Body of pancreas (tissue), 4 donors: ENCODE data around the gene NKX1-1. TPM values are rescaled to one million over a fixed set of nuclear protein-coding genes. Genes with fewer than 3 reads are reported as not detected.
A peak's percentile ranks its signal among the peaks of the same experiment; 100 is the strongest.

Source experiments
- ATAC-seq: fragments of 150-250 bp; one replicate; pipeline ENCODE4 v1.9.1; 2016
- DNase-seq, 4 donors: peaks; one replicate each; pipeline ENCODE4 v3.0.0-alpha.2; 2019
- H3K27ac ChIP-seq, 4 donors: fragments of 200-600 bp; sonication (generic); 1 replicate in 3 of 4; 2 replicates in 1 of 4; pipeline versions ENCODE4 v1.5.1 to v1.6.1; 2016 to 2019; ENCODE audit warnings: mild to moderate bottlenecking in 1 of 4, mixed read lengths in 1 of 4, moderate library complexity in 1 of 4
- H3K27me3 ChIP-seq, 2 donors: fragments of 200-600 bp; sonication (generic); one replicate each; pipeline ENCODE4 v1.6.0; 2016; ENCODE audit warnings: mild to moderate bottlenecking in 1 of 2
- H3K36me3 ChIP-seq, 2 donors: fragments of 200-600 bp; sonication (generic); replicated peaks in 1 of 2; 2 replicates each; pipeline ENCODE4 v1.5.1; 2016; ENCODE audit warnings: low read depth in 2 of 2; ENCODE audit not compliant: insufficient read depth in 1 of 2
- H3K4me1 ChIP-seq: fragments of 200-600 bp; sonication (generic); one replicate; pipeline ENCODE4 v1.6.0; 2016
- H3K4me3 ChIP-seq, 2 donors: fragments of 200-600 bp; sonication (generic); 1 replicate in 1 of 2; 2 replicates in 1 of 2; pipeline ENCODE4 v1.5.1; 2016 to 2019
- H3K9me3 ChIP-seq, 3 donors: fragments of 200-600 bp; sonication (generic); 1 replicate in 2 of 3; 2 replicates in 1 of 3; pipeline ENCODE4 v1.5.1; 2016
- POLR2A ChIP-seq, 3 donors: fragments of 450-650 bp; IDR thresholded peaks; one replicate each; pipeline ENCODE4 v1.6.1; 2016; ENCODE audit warnings: antibody characterized with exemption in 3 of 3, mild to moderate bottlenecking in 2 of 3
- WGBS, 2 donors: methylation state at CpG; one replicate each; pipeline ENCODE4 v1.1.5; 2017; 5-methylcytosine and 5-hydroxymethylcytosine counted together
- intact Hi-C: fragments of 100-400 bp; cut with DNase I; formaldehyde crosslinking; loops from one replicate; pipeline ENCODE4 v1.15.1; 2023
- total RNA-seq, 2 donors: library from RNA; depleted of rRNA; stranded (reverse); fragments of >200 nt; gene quantifications; one replicate each; pipeline ENCODE4 v1.1.0, GENCODE V29; 2016
- TF ChIP-seq, protein P1 (sequence below), 7 experiments: fragments of 450-650 bp in 4 of 7; fragments of 200-600 bp in 3 of 7; sonication (generic) in 3 of 7; IDR thresholded peaks; one replicate each; pipeline ENCODE4 v1.5.1; 2016 to 2019; ENCODE audit warnings: antibody characterized with exemption in 7 of 7

NKX1-1 gene
- total RNA-seq, 2 donors from 2014 or later = not detected

DNA sequence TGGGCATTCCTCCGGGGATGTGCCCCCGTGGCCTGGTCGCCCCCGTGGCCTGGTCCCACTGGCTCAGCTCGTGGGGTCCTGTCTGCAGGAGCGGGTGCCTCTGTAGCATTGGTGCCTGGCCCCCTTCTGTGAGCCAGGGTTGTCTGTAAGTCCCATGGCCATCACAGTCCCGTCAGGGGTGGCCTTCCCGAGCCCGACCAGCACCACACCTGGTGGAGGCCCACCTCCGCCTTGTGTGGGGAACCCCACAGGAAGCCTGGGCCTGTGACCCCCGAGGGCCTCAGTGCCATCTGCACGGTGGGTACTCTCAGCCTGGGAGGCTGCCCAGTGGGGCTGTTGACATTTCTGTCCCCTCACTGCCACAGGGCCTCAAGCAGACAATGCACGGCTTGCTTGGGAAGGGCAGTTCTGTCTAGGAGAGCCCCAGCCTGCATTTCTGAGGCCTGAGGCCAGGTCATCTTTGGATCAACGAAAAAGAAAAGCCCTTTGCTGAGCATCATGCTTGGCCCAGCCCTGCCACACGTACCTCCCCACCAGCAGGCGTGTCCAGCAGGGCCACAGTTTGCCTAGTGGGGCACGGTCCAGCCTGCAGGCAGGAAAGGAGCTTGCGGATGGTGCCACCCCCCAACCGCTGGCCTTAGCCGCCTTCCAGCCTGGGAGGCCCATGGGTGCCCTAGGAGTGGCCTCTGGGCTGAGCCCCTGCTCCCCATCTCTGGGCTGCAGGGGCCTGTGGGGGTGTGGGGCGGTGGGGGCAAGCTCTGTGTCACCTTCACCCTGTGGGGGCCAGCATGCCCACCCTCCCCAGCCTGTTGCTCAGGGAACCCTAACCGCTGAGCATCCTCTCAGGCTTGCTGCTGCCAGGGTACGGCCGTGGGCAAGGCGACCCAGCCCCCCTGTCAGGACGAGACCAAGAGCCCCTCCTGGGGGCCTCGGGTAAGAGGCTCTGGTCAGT lies 23.2 kb downstream of the NKX1-1 start:
- DNase-seq (peak in 3 of 4 donors; percentile 3 to 14 (median 7)), ATAC-seq (no peak)
- 93 to 99% methylated on average over 9 to 25 of the region's 27 CpGs for WGBS, 2 donors
- TF ChIP-seq, protein P1, sequence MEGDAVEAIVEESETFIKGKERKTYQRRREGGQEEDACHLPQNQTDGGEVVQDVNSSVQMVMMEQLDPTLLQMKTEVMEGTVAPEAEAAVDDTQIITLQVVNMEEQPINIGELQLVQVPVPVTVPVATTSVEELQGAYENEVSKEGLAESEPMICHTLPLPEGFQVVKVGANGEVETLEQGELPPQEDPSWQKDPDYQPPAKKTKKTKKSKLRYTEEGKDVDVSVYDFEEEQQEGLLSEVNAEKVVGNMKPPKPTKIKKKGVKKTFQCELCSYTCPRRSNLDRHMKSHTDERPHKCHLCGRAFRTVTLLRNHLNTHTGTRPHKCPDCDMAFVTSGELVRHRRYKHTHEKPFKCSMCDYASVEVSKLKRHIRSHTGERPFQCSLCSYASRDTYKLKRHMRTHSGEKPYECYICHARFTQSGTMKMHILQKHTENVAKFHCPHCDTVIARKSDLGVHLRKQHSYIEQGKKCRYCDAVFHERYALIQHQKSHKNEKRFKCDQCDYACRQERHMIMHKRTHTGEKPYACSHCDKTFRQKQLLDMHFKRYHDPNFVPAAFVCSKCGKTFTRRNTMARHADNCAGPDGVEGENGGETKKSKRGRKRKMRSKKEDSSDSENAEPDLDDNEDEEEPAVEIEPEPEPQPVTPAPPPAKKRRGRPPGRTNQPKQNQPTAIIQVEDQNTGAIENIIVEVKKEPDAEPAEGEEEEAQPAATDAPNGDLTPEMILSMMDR (IDR thresholded peaks at IDR 0.05) = no peak
- no peak for TF ChIP-seq POLR2A (IDR thresholded peaks at IDR 0.05)
- Histone ChIP-seq H3K27me3 (no peaks in the 10 kb centered on the region), H3K9me3 (no peaks in the 10 kb centered on the region), H3K36me3 (peaks cover 0 to 1% of the 10 kb centered on the region in 2 donors), H3K27ac (no peak overlapping the region), H3K4me3 (no peak overlapping the region), H3K4me1 (peaks cover 14% of the 10 kb centered on the region)
- intact Hi-C loops = no loop called here

DNA sequence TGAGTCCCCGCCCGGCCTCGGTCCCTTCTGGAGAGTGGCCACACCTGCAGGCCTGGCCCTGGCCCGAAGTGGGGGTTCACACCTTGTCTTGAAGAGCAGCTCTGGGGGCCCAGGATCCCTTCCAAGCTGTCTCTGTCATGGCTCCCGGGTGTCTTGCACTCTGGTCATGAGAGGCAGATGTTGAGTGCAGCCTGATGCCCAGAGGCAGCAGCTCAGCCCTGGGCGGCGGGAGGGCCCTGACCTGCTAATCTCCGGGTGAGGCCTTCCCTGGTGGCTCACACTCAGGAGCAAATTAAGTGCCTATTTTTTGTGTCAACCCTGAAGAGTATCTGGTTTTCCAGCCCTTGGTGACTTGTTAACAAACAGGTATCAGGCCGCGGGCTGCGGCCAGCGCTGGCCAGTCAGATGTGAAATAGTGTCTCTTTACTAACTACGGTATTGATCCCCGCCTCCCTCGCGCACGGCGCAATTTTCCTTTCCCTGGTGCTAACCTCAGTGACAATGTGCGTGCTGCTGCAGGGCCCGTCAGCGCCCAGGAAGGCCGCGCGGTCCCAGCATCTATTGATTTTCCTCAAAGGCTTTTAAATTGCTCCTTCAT lies 24.2 kb downstream of the NKX1-1 start:
- H3K27ac ChIP-seq = no peak overlapping the region
- peaks cover 14% of the 10 kb centered on the region for H3K4me1 ChIP-seq
- H3K36me3 ChIP-seq = peaks cover 0 to 1% of the 10 kb centered on the region in 2 donors
- intact Hi-C loops = no loop called here
- ATAC-seq = no peak
- H3K27me3 ChIP-seq = no peaks in the 10 kb centered on the region
- no peak overlapping the region for H3K4me3 ChIP-seq
- TF ChIP-seq, protein P1 (IDR thresholded peaks at IDR 0.05) = no peak
- TF ChIP-seq POLR2A (IDR thresholded peaks at IDR 0.05) = no peak
- no peaks in the 10 kb centered on the region for H3K9me3 ChIP-seq
- WGBS, 2 donors = 92 to 94% methylated on average over 16 to 24 of the region's 24 CpGs
- peak in 3 of 4 donors; percentile 2 to 6 (median 4) for DNase-seq

DNA sequence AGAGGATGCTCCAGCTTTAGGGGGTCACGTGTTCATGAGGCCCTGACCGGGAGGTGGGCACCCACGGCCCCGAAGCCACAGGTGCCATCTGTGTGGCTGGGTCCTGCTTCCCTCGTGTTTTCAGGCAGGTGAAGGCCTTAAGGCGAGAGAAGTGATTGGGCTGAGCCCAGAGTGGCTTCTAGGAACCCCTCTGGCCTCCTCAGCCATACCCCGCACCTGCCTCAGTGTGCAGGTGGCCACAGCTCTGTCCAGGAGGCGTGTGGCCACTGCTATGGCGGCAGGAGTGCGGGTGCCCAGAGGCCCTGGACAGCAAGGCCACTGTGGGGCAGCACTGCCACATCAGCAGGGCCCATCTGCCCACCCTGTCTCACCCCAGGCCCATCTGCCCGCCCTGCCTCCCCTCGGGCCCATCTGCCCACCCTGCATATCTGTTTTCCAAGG lies 25.0 kb downstream of the NKX1-1 start:
- DNase-seq = peak in 3 of 4 donors; percentile 2 to 7 (median 6)
- Histone ChIP-seq H3K36me3 (peaks cover 0 to 1% of the 10 kb centered on the region in 2 donors), H3K4me1 (peaks cover 14% of the 10 kb centered on the region), H3K27me3 (no peaks in the 10 kb centered on the region), H3K27ac (no peak overlapping the region), H3K9me3 (no peaks in the 10 kb centered on the region), H3K4me3 (no peak overlapping the region)
- intact Hi-C loops = no loop called here
- ATAC-seq = no peak
- WGBS, 2 donors = 79 to 95% methylated on average over 2 to 12 of the region's 12 CpGs
- TF ChIP-seq, protein P1 (IDR thresholded peaks at IDR 0.05) = no peak
- no peak for TF ChIP-seq POLR2A (IDR thresholded peaks at IDR 0.05)

DNA sequence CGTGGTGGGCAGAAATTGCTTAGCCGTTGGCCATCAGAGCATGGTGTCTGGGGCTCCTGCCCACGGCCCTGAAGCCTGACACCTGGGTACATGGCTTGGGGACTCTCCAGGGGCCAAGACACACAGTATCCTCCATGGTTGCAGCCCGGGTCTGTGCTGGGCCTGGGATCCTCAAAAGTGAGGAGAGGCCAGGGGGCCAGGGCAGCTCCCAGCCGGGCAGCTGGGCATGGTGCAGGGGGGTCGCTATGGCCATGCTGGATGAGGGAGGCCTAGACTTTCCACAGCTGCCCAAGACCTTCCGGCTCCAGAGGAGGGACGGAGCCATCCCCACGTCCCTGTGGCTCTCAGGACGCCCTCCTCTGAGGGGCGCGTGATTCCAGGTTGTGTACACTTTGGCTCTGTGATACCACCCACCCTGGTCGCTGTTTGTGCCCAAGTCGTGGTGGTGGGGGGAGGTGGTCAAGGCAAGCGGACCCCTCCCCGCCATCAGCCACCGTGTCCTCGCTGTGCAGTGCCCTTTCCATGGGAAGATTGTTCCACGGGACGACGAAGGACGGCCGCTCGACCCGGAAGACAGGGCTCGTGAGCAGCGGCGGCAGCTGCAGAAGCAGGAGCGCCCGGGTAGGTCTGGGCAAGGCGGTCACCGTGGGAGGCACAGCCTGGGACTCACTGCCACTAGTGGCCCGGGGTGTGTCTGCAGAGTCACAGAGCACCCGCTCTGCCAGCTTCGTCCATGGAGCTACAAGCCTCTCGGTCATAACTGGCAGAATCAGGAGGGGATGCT lies 25.7 kb downstream of the NKX1-1 start:
- peak in 3 of 4 donors; percentile 4 to 10 (median 9) for DNase-seq
- H3K9me3 ChIP-seq = no peaks in the 10 kb centered on the region
- H3K4me1 ChIP-seq = peaks cover 14% of the 10 kb centered on the region
- intact Hi-C loops = no loop called here
- H3K27me3 ChIP-seq = no peaks in the 10 kb centered on the region
- H3K4me3 ChIP-seq = no peak overlapping the region
- TF ChIP-seq POLR2A (IDR thresholded peaks at IDR 0.05) = no peak
- TF ChIP-seq, protein P1 (IDR thresholded peaks at IDR 0.05) = no peak
- no peak overlapping the region for H3K27ac ChIP-seq
- ATAC-seq = no peak
- H3K36me3 ChIP-seq = peaks cover 1 to 6% of the 10 kb centered on the region in 2 donors
- WGBS, 2 donors = 92 to 96% methylated on average over 12 to 36 of the region's 36 CpGs
